Transverse colon (tissue), 4 donors: ENCODE data around the gene FBRS. TPM values are rescaled to one million over a fixed set of nuclear protein-coding genes. Genes with fewer than 3 reads are reported as not detected.

Experiments
- DNase-seq: peaks from one replicate; pipeline ENCODE4 v3.0.0-alpha.2; 2019
- H3K27ac ChIP-seq, 4 donors: fragments of 200-600 bp; sonication (generic); 2 replicates each; pipeline ENCODE4 v1.5.1; 2016 to 2018; ENCODE audit warnings: inconsistent platforms in 4 of 4
- H3K27me3 ChIP-seq: fragments of 200-600 bp; sonication (generic); 2 replicates; pipeline ENCODE4 v1.5.1; 2017; ENCODE audit warnings: inconsistent platforms
- H3K36me3 ChIP-seq, 4 donors: fragments of 200-600 bp; sonication (generic); 2 replicates each; pipeline ENCODE4 v1.5.1; 2017 to 2019; ENCODE audit warnings: inconsistent platforms in 4 of 4
- H3K4me1 ChIP-seq, 4 donors: fragments of 200-600 bp; sonication (generic); 2 replicates each; pipeline ENCODE4 v1.5.1; 2017 to 2020; ENCODE audit warnings: inconsistent platforms in 4 of 4
- H3K4me3 ChIP-seq, 4 donors: fragments of 200-600 bp; sonication (generic); 1 replicate in 1 of 4; 2 replicates in 3 of 4; pipeline versions ENCODE4 v1.5.1 to v1.6.1; 2017 to 2019; ENCODE audit warnings: inconsistent platforms in 4 of 4
- H3K9me3 ChIP-seq, 2 donors: fragments of 200-600 bp; sonication (generic); 2 replicates each; pipeline ENCODE4 v1.5.1; 2017 to 2019; ENCODE audit warnings: inconsistent platforms in 2 of 2
- EP300 ChIP-seq: sonication (generic); formaldehyde crosslinking; IDR thresholded peaks from one replicate; pipeline ENCODE4 v1.6.1; 2017; ENCODE audit warnings: antibody characterized with exemption, low read depth
- POLR2A ChIP-seq: fragments of 450-650 bp; IDR thresholded peaks from one replicate; pipeline ENCODE4 v1.6.1; 2016; ENCODE audit warnings: antibody characterized with exemption, mild to moderate bottlenecking, moderate library complexity
- POLR2AphosphoS5 ChIP-seq, 3 donors: sonication (generic); formaldehyde crosslinking; IDR thresholded peaks; one replicate each; pipeline ENCODE4 v1.6.1; 2016; ENCODE audit warnings: antibody characterized with exemption in 3 of 3
- WGBS, 2 donors: methylation state at CpG; one replicate each; pipeline ENCODE4 v1.1.5; 2018; ENCODE audit warnings: low coverage in 1 of 2; 5-methylcytosine and 5-hydroxymethylcytosine counted together
- in situ Hi-C, 4 donors: fragments of 200-750 bp; cut with MboI; loops; one replicate each; pipeline versions ENCODE4 v1.15.0 to v1.15.1; 2017; ENCODE audit warnings: low sequenced_read_pairs in 3 of 4, low pct_ligation_motif_present in 1 of 4, low pct_unique_long_range_greater_than_20kb in 1 of 4
- intact Hi-C: fragments of 100-400 bp; cut with DNase I; formaldehyde crosslinking; loops from one replicate; pipeline ENCODE4 v1.15.1; 2023; ENCODE audit warnings: low total_unique reads
- small RNA-seq, 4 donors: library from RNA; depleted of rRNA; stranded (forward); fragments of <200 nt; gene quantifications; one replicate each; pipeline ENCODE3, GENCODE V24; 2016
- total RNA-seq, 4 donors: library from RNA; depleted of rRNA; stranded (reverse); fragments of >200 nt; gene quantifications; one replicate each; pipeline ENCODE4 v1.1.0, GENCODE V29; 2016
- TF ChIP-seq, protein P1 (sequence below), 5 experiments: fragments of 200-600 bp in 3 of 5; fragments of 450-650 bp in 2 of 5; sonication (generic) in 3 of 5; IDR thresholded peaks; 1 replicate in 2 of 5; 2 replicates in 3 of 5; pipeline ENCODE4 v1.5.1; 2016 to 2017; ENCODE audit warnings: antibody characterized with exemption in 5 of 5, inconsistent platforms in 3 of 5, mild to moderate bottlenecking in 2 of 5, moderate library complexity in 1 of 5

FBRS gene
- total RNA-seq, 4 donors from 2014 or later = 54.6 to 114 (median 73.1) TPM

DNA sequence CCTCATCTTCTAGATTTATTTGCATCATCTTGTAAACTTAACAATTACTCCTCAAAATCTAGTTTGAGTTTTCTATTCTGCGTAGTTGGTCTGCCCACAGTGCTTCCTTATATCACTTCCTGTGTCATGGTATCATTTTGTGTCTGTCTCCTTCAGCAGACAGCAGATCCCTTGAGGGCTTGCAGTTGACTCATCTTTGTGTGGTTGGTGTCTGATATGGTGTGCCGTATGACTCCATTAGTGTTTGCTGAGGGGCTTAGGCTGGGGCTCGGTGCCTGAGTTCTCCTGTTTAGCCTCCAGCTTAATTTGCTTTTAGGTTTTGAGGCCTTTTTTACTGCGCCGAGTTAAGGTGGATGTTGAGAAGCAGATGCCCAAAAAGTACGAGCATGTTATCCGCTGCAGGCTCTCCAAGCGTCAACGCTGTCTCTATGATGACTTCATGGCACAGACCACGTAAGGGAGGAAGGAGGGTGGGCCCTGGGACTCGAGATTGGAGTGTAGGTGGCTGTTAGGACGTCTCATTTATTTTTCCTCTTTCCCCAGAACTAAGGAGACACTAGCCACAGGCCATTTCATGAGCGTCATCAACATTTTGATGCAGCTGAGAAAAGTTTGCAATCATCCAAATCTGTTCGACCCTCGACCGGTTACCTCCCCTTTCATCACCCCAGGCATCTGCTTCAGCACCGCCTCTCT is 57.7 kb downstream of the FBRS start:
- DNase-seq = no peak
- in situ Hi-C loops (no loop called here), intact Hi-C loops (no loop called here)
- TF ChIP-seq POLR2AphosphoS5 (IDR thresholded peaks at IDR 0.05) = no peak
- TF ChIP-seq, protein P1, sequence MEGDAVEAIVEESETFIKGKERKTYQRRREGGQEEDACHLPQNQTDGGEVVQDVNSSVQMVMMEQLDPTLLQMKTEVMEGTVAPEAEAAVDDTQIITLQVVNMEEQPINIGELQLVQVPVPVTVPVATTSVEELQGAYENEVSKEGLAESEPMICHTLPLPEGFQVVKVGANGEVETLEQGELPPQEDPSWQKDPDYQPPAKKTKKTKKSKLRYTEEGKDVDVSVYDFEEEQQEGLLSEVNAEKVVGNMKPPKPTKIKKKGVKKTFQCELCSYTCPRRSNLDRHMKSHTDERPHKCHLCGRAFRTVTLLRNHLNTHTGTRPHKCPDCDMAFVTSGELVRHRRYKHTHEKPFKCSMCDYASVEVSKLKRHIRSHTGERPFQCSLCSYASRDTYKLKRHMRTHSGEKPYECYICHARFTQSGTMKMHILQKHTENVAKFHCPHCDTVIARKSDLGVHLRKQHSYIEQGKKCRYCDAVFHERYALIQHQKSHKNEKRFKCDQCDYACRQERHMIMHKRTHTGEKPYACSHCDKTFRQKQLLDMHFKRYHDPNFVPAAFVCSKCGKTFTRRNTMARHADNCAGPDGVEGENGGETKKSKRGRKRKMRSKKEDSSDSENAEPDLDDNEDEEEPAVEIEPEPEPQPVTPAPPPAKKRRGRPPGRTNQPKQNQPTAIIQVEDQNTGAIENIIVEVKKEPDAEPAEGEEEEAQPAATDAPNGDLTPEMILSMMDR (IDR thresholded peaks at IDR 0.05) = no peak
- no peak for TF ChIP-seq EP300
- TF ChIP-seq POLR2A = no peak
- H3K9me3 ChIP-seq = no peaks in the 10 kb centered on the region
- H3K4me1 ChIP-seq = peaks cover 0 to 4% (median 0%) of the 10 kb centered on the region in 4 donors
- H3K4me3 ChIP-seq = no peak overlapping the region
- peaks cover 0 to 91% (median 48%) of the 10 kb centered on the region in 4 donors for H3K36me3 ChIP-seq
- peak overlapping the region in 3 of 4 donors; percentile 2 to 50 (median 48) for H3K27ac ChIP-seq
- 79 to 84% methylated on average over 7 to 17 of the region's 17 CpGs for WGBS, 2 donors
- no peaks in the 10 kb centered on the region for H3K27me3 ChIP-seq

DNA sequence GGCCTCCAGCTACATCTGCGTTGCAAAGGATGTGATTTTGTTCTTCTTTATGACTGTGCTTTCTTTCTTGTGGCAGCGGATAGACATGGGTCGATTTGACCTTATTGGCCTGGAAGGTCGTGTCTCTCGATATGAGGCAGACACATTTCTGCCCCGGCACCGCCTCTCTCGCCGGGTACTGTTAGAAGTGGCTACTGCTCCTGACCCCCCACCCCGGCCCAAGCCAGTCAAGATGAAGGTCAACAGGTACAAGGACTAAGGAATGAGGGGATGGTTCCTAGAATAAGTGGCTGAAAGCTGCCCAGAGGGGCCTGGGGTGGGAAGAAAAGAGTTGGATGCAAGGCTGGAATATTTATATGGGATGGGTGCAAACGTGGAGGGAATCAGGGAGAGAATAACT is 61.9 kb downstream of the FBRS start:
- intact Hi-C loops (no loop called here), in situ Hi-C loops (no loop called here)
- WGBS, 2 donors = 88% methylated on average over 6 to 11 of the region's 11 CpGs
- Histone ChIP-seq H3K9me3 (no peaks in the 10 kb centered on the region), H3K4me3 (no peak overlapping the region), H3K27ac (no peak overlapping the region), H3K4me1 (peaks cover 0 to 12% (median 8%) of the 10 kb centered on the region in 4 donors), H3K27me3 (no peaks in the 10 kb centered on the region), H3K36me3 (peaks cover 0 to 92% (median 51%) of the 10 kb centered on the region in 4 donors)
- no peak for DNase-seq
- TF ChIP-seq POLR2AphosphoS5 (IDR thresholded peaks at IDR 0.05) = no peak
- no peak for TF ChIP-seq EP300
- no peak for TF ChIP-seq POLR2A
- TF ChIP-seq, protein P1 (IDR thresholded peaks at IDR 0.05) = no peak

Small RNA genes lying within 50 kb of the gene (small RNA-seq; reads per million reads assigned to genes)
- gene AC093249.1 = 0 reads per million in 4 donors
- gene RNU6-1043P = 0 reads per million in 4 donors
- gene RNU6-416P = 0 reads per million in 4 donors
- 0 to 6.5 (median 1.9) reads per million in 4 donors for gene SNORA30

Other genes starting within 250 kb of the FBRS start
- gene DCTPP1, start 228.4 kb upstream of the FBRS start, total RNA-seq = 10 to 100 TPM; 35.2 to 74.1 (median 50.0) TPM
- 100 to 1,000 TPM in 3 of 4 donors, 10 to 100 TPM in 1; 86.7 to 218 (median 151) TPM for gene SEPHS2, start 212.6 kb upstream of the FBRS start, total RNA-seq
- gene ITGAL, start 185.7 kb upstream of the FBRS start, total RNA-seq = 10 to 100 TPM in 2 of 4 donors, 1 to 10 TPM in 2; 1.8 to 33.7 (median 6.7) TPM
- 100 to 1,000 TPM in 1 of 4 donors, 10 to 100 TPM in 3; 54.7 to 116 (median 74.9) TPM for gene ZNF768, start 131.9 kb upstream of the FBRS start, total RNA-seq
- 10 to 100 TPM; 16.0 to 25.7 (median 16.8) TPM for gene ZNF747, start 123.6 kb upstream of the FBRS start, total RNA-seq
- 10 to 100 TPM; 17.9 to 48.0 (median 23.2) TPM for gene ZNF764, start 100.1 kb upstream of the FBRS start, total RNA-seq
- 10 to 100 TPM; 22.9 to 64.3 (median 43.5) TPM for gene ZNF688, start 86.7 kb upstream of the FBRS start, total RNA-seq
- 100 to 1,000 TPM in 1 of 4 donors, 10 to 100 TPM in 3; 17.2 to 131 (median 20.5) TPM for gene ZNF785, start 72.7 kb upstream of the FBRS start, total RNA-seq
- gene ZNF689, start 48.0 kb upstream of the FBRS start, total RNA-seq = 10 to 100 TPM in 1 of 4 donors, 1 to 10 TPM in 3; 3.4 to 77.1 (median 8.1) TPM
- gene PRR14, start 7.5 kb upstream of the FBRS start, total RNA-seq = 100 to 1,000 TPM in 2 of 4 donors, 10 to 100 TPM in 2; 42.9 to 154 (median 85.5) TPM
- 100 to 1,000 TPM in 1 of 4 donors, 10 to 100 TPM in 3; 43.8 to 135 (median 71.3) TPM for gene SRCAP, start 40.7 kb downstream of the FBRS start, total RNA-seq
- gene PHKG2, start 90.0 kb downstream of the FBRS start, total RNA-seq = 100 to 1,000 TPM in 1 of 4 donors, 10 to 100 TPM in 3; 41.1 to 152 (median 66.4) TPM
- gene CFAP119, start 103.6 kb downstream of the FBRS start, total RNA-seq = 10 to 100 TPM in 1 of 4 donors, 1 to 10 TPM in 3; 3.3 to 15.5 (median 6.0) TPM
- 100 to 1,000 TPM in 1 of 4 donors, 10 to 100 TPM in 3; 55.3 to 105 (median 77.8) TPM for gene RNF40, start 103.9 kb downstream of the FBRS start, total RNA-seq
- 10 to 100 TPM; 13.5 to 29.9 (median 16.4) TPM for gene ZNF629, start 128.8 kb downstream of the FBRS start, total RNA-seq
- gene BCL7C, start 235.6 kb downstream of the FBRS start, total RNA-seq = 10 to 100 TPM; 13.8 to 57.3 (median 24.0) TPM
- under 1 TPM in 2 of 4 donors, not detected in 2; 0.82 to 0.95 TPM for gene CTF1, start 238.2 kb downstream of the FBRS start, total RNA-seq